HepG2 (cell line): ENCODE measurements around the gene MZT1. TPM values are rescaled to one million over a fixed set of nuclear protein-coding genes. Genes with fewer than 3 reads are reported as not detected.

Source experiments
- ARNTL ChIP-seq: sonication (generic); formaldehyde crosslinking; IDR thresholded peaks from 2 replicates; pipeline ENCODE4 v1.4.0; 2020; ENCODE audit warnings: mild to moderate bottlenecking, missing genetic modification reagents
- ATRX ChIP-seq: sonication (generic); formaldehyde crosslinking; IDR thresholded peaks from 2 replicates; pipeline ENCODE4 v1.4.0; 2020; ENCODE audit warnings: missing genetic modification reagents, borderline replicate concordance
- BRCA1 ChIP-seq: sonication (generic); formaldehyde crosslinking; IDR thresholded peaks from 2 replicates; pipeline ENCODE4 v1.4.0; 2020; ENCODE audit warnings: missing genetic modification reagents
- CEBPG ChIP-seq: IDR thresholded peaks from 2 replicates; pipeline ENCODE4 v1.6.1; 2016
- ETV5 ChIP-seq: IDR thresholded peaks from 2 replicates; pipeline ENCODE4 v1.6.1; 2018; ENCODE audit warnings: missing biosample characterization, missing genetic modification reagents, inconsistent platforms, borderline replicate concordance
- GATAD1 ChIP-seq: IDR thresholded peaks from 2 replicates; pipeline ENCODE4 v1.6.1; 2016; ENCODE audit warnings: missing genetic modification reagents, missing compliant biosample characterization
- KAT8 ChIP-seq: IDR thresholded peaks from 2 replicates; pipeline ENCODE4 v1.6.1; 2016; ENCODE audit warnings: missing genetic modification reagents, missing compliant biosample characterization
- NR2C2 ChIP-seq: sonication (generic); formaldehyde crosslinking; IDR thresholded peaks from 2 replicates; pipeline ENCODE4 v1.4.0; 2020; ENCODE audit warnings: missing genetic modification reagents, mild to moderate bottlenecking, moderate library complexity, borderline replicate concordance
- POGK ChIP-seq: sonication (generic); formaldehyde crosslinking; conservative IDR thresholded peaks from 2 replicates; pipeline ENCODE4 v1.8.0; 2022; ENCODE audit warnings: mild to moderate bottlenecking, moderate library complexity, missing genetic modification reagents
- RARG ChIP-seq: sonication (generic); formaldehyde crosslinking; IDR thresholded peaks from 2 replicates; pipeline ENCODE4 v1.4.0; 2020; ENCODE audit warnings: low read depth, mild to moderate bottlenecking, missing genetic modification reagents
- REXO4 ChIP-seq: sonication (generic); formaldehyde crosslinking; IDR thresholded peaks from 2 replicates; pipeline ENCODE4 v1.8.0; 2022; ENCODE audit warnings: missing genetic modification reagents, mild to moderate bottlenecking, borderline replicate concordance
- RFX5 ChIP-seq: IDR thresholded peaks from 2 replicates; pipeline ENCODE4 v1.6.1; 2011; ENCODE audit warnings: low read depth, low read length, improper control_type of control experiment
- SMAD3 ChIP-seq: sonication (generic); formaldehyde crosslinking; IDR thresholded peaks from 2 replicates; pipeline ENCODE4 v1.4.0; 2020; ENCODE audit warnings: missing genetic modification reagents
- TAF1 ChIP-seq: sonication (generic); formaldehyde crosslinking; IDR thresholded peaks from 2 replicates; pipeline ENCODE4 v1.4.0; 2020; ENCODE audit warnings: missing genetic modification reagents
- ZBTB1 ChIP-seq: sonication (generic); formaldehyde crosslinking; IDR thresholded peaks from 2 replicates; pipeline ENCODE4 v1.4.0; 2020; ENCODE audit warnings: missing genetic modification reagents, borderline replicate concordance
- ZNF441 ChIP-seq: sonication (generic); formaldehyde crosslinking; IDR thresholded peaks from 2 replicates; pipeline ENCODE4 v1.7.0; 2021; ENCODE audit warnings: missing genetic modification reagents, borderline replicate concordance
- ZNF552 ChIP-seq: sonication (generic); formaldehyde crosslinking; IDR thresholded peaks from 2 replicates; pipeline ENCODE4 v1.9.0; 2022; ENCODE audit warnings: missing genetic modification reagents, mild to moderate bottlenecking, borderline replicate concordance
- ZNF557 ChIP-seq: sonication (generic); formaldehyde crosslinking; IDR thresholded peaks from 2 replicates; pipeline ENCODE4 v1.4.0; 2020; ENCODE audit warnings: missing genetic modification reagents
- ZNF740 ChIP-seq: sonication (generic); formaldehyde crosslinking; IDR thresholded peaks from 2 replicates; pipeline ENCODE4 v1.4.0; 2020; ENCODE audit warnings: missing genetic modification reagents
- ZSCAN25 ChIP-seq: sonication (generic); formaldehyde crosslinking; IDR thresholded peaks from 2 replicates; pipeline ENCODE4 v1.8.0; 2022; ENCODE audit warnings: mild to moderate bottlenecking, missing genetic modification reagents
- ZZZ3 ChIP-seq: sonication (generic); formaldehyde crosslinking; IDR thresholded peaks from 2 replicates; pipeline ENCODE4 v1.4.0; 2020; ENCODE audit warnings: missing genetic modification reagents, mild to moderate bottlenecking, borderline replicate concordance
- polyA plus RNA-seq, 8 experiments: library from polyadenylated mRNA; depleted of rRNA in 3 of 8; stranded (reverse) in 7 of 8; unstranded in 1 of 8; fragments of >200 nt; fragmentation: Illumina TruSeq in 4 of 8; extraction: Trizol in 4 of 8; gene quantifications; 2 replicates each; pipeline versions ENCODE4 v1.2.1 to v1.2.3, GENCODE V29; 2011 to 2016; ENCODE audit warnings: low read depth in 4 of 8, missing spikeins in 1 of 8, mixed read lengths in 1 of 8; ENCODE audit not compliant: insufficient read depth in 1 of 8
- total RNA-seq, 5 experiments: library from RNA; depleted of rRNA; stranded (reverse); fragments of >200 nt; fragmentation: Illumina TruSeq; extraction: Trizol; gene quantifications; 2 replicates each; pipeline ENCODE4 v1.2.3, GENCODE V29; 2016; ENCODE audit warnings: low read depth in 1 of 5
- TF ChIP-seq, protein P1 (sequence below): sonication (generic); formaldehyde crosslinking; IDR thresholded peaks from 2 replicates; pipeline ENCODE4 v1.4.0; 2020; ENCODE audit warnings: missing genetic modification reagents, mild to moderate bottlenecking, borderline replicate concordance
- TF ChIP-seq, protein P2 (sequence below): sonication (generic); formaldehyde crosslinking; IDR thresholded peaks from 2 replicates; pipeline ENCODE4 v1.8.0; 2022; ENCODE audit warnings: low read depth, missing genetic modification reagents

The MZT1 gene
- total and polyA plus RNA-seq, 2 of the 13 experiments (the other 11 are each of a cell fraction or from before 2014, with no cell fraction given): 11.7 to 17.2 TPM

DNA sequence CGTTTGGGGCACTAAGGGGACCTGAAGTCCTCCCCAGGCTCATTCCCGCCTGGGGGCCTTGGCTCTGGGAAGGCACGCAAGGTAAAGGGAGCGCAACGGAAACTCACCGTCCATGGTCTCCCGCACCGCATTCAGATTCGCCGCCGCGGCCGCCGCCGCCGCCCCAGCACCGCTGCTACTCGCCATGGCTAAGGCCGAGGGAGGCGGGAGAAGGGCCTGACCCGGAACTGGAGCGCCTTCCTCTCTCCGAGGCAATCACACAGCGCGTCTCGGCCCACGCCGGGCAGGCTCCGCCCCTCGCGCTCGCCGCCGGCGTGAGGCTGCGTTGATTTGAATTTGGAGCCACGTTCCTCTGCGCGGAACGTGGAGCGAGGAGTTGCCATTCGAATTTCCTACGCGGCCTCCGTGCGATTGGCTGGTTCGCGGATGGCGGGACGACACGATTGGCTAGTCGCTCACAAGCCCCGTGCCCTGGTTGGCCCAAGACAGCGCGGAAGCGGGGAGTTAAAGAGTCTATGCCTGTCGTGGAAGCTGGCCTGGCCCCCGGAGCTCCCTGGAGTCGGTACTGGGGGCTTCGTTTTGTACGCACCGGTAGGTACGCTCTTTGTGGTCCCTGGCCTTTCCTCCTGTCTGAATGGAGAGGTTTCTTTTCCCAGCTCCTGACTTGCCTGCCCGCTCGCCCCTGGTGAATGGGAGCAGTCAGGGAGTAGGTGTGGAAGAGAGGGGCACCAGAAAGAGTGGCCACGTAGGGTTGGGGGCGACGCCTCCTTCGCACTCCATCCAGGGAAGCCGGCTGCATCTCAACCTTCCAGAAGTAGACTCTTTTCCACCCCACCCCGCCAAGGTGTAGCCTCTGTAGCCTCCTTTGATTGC, at the start of gene MZT1, which contains the start of gene BORA (continued):
- TF ChIP-seq ZBTB1 (CRISPR knock-in tag) (no peak), ZNF441 (CRISPR knock-in tag) (peak; percentile 57; the same call in 1 of the 2 replicates), NR2C2 (CRISPR knock-in tag) (peak; percentile 98), KAT8 (peak; percentile 92), ZNF557 (CRISPR knock-in tag) (no peak), ARNTL (CRISPR knock-in tag) (peak; percentile 30; the same call in 1 of the 2 replicates), REXO4 (CRISPR knock-in tag) (peak; percentile 97), TAF1 (CRISPR knock-in tag) (peak; percentile 82), ETV5 (CRISPR knock-in tag) (peak; percentile 59; the same call in 1 of the 2 replicates), ATRX (no peak), GATAD1 (CRISPR knock-in tag) (peak; percentile 84), CEBPG (peak; percentile 53; the same call in 1 of the 2 replicates), BRCA1 (CRISPR knock-in tag) (no peak), ZSCAN25 (CRISPR knock-in tag) (peak; percentile 15; the same call in 1 of the 2 replicates), ZNF740 (CRISPR knock-in tag) (no peak), ZZZ3 (CRISPR knock-in tag) (peak; percentile 70), RARG (CRISPR knock-in tag) (0 out of 2 replicates have a peak, but pooled peaks have one; percentile 58), POGK (CRISPR knock-in tag) (peak; percentile 100), ZNF552 (peak; percentile 95), SMAD3 (CRISPR knock-in tag) (peak; percentile 21; the same call in 1 of the 2 replicates), RFX5 (peak; percentile 56; the same call in 1 of the 2 replicates)
- TF ChIP-seq, protein P1, sequence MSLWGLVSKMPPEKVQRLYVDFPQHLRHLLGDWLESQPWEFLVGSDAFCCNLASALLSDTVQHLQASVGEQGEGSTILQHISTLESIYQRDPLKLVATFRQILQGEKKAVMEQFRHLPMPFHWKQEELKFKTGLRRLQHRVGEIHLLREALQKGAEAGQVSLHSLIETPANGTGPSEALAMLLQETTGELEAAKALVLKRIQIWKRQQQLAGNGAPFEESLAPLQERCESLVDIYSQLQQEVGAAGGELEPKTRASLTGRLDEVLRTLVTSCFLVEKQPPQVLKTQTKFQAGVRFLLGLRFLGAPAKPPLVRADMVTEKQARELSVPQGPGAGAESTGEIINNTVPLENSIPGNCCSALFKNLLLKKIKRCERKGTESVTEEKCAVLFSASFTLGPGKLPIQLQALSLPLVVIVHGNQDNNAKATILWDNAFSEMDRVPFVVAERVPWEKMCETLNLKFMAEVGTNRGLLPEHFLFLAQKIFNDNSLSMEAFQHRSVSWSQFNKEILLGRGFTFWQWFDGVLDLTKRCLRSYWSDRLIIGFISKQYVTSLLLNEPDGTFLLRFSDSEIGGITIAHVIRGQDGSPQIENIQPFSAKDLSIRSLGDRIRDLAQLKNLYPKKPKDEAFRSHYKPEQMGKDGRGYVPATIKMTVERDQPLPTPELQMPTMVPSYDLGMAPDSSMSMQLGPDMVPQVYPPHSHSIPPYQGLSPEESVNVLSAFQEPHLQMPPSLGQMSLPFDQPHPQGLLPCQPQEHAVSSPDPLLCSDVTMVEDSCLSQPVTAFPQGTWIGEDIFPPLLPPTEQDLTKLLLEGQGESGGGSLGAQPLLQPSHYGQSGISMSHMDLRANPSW: no peak
- TF ChIP-seq, protein P2, sequence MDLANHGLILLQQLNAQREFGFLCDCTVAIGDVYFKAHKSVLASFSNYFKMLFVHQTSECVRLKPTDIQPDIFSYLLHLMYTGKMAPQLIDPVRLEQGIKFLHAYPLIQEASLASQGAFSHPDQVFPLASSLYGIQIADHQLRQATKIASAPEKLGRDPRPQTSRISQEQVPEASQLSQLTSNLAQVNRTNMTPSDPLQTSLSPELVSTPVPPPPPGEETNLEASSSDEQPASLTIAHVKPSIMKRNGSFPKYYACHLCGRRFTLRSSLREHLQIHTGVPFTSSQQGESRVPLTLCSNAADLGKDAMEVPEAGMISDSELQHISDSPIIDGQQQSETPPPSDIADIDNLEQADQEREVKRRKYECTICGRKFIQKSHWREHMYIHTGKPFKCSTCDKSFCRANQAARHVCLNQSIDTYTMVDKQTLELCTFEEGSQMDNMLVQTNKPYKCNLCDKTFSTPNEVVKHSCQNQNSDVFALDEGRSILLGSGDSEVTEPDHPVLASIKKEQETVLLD (CRISPR knock-in tag): peak; percentile 96
